Neuronal stem cell (in vitro differentiated cells): Measurements from ENCODE around the gene ATP6V0D1.

Experiments
- DNase-seq: peaks from one replicate; pipeline ENCODE4 v3.0.0-alpha.2; 2013; ENCODE audit warnings: low spot score
- H2AFZ ChIP-seq: one replicate; pipeline ENCODE4 v1.6.1; 2013; ENCODE audit warnings: mild to moderate bottlenecking, low read length, inconsistent platforms
- H2AK5ac ChIP-seq: 2 replicates; pipeline ENCODE4 v1.6.1; 2013; ENCODE audit warnings: low read depth, mild to moderate bottlenecking, inconsistent platforms, low read length, moderate library complexity, mixed read lengths
- H2BK120ac ChIP-seq: 2 replicates; pipeline ENCODE4 v1.6.1; 2013; ENCODE audit warnings: low read depth, mild to moderate bottlenecking, inconsistent platforms, low read length, moderate library complexity, mixed read lengths
- H2BK12ac ChIP-seq: one replicate; pipeline ENCODE4 v1.6.1; 2013; ENCODE audit warnings: low read length, inconsistent platforms
- H2BK15ac ChIP-seq: 2 replicates; pipeline ENCODE4 v1.6.1; 2013; ENCODE audit warnings: mild to moderate bottlenecking, low read length, inconsistent platforms, mixed read lengths
- H2BK5ac ChIP-seq: one replicate; pipeline ENCODE4 v1.6.1; 2013; ENCODE audit warnings: inconsistent platforms, mild to moderate bottlenecking, low read length, moderate library complexity
- H3K14ac ChIP-seq: one replicate; pipeline ENCODE4 v1.6.1; 2013; ENCODE audit warnings: low read length, inconsistent platforms
- H3K18ac ChIP-seq: 2 replicates; pipeline ENCODE4 v1.6.1; 2013; ENCODE audit warnings: low read length, inconsistent platforms
- H3K23ac ChIP-seq: 2 replicates; pipeline ENCODE4 v1.6.1; 2013; ENCODE audit warnings: low read depth, mild to moderate bottlenecking, mixed read lengths, low read length, inconsistent platforms; ENCODE audit not compliant: poor library complexity
- H3K27ac ChIP-seq: replicated peaks from 3 replicates; pipeline ENCODE4 v1.5.1; 2013; ENCODE audit warnings: low read length, inconsistent platforms
- H3K27me3 ChIP-seq, 3 experiments: 2 replicates each; pipeline ENCODE4 v1.6.1; 2013; ENCODE audit warnings: low read length in 3 of 3, mild to moderate bottlenecking in 2 of 3, inconsistent platforms in 1 of 3, low read depth in 1 of 3, mixed read lengths in 1 of 3, moderate library complexity in 1 of 3; ENCODE audit not compliant: control insufficient read depth in 3 of 3, insufficient read depth in 3 of 3
- H3K36me3 ChIP-seq, 2 donors: replicated peaks in 1 of 2; 2 replicates each; pipeline ENCODE4 v1.6.1; 2013; ENCODE audit warnings: low read length in 2 of 2; ENCODE audit not compliant: control insufficient read depth in 2 of 2, insufficient read depth in 2 of 2
- H3K4ac ChIP-seq: 2 replicates; pipeline ENCODE4 v1.6.1; 2013; ENCODE audit warnings: inconsistent platforms, mild to moderate bottlenecking, low read length, moderate library complexity
- H3K4me1 ChIP-seq, 2 donors: 1 replicate in 1 of 2; 2 replicates in 1 of 2; pipeline ENCODE4 v1.6.1; 2013; ENCODE audit warnings: low read length in 2 of 2, low read depth in 1 of 2; ENCODE audit not compliant: control insufficient read depth in 2 of 2, insufficient read depth in 1 of 2
- H3K4me2 ChIP-seq: one replicate; pipeline ENCODE4 v1.6.1; 2013; ENCODE audit warnings: mild to moderate bottlenecking, low read length, inconsistent platforms; ENCODE audit not compliant: insufficient read depth, poor library complexity, severe bottlenecking
- H3K4me3 ChIP-seq, 2 donors: 2 replicates each; pipeline ENCODE4 v1.5.1; 2013; ENCODE audit warnings: low read length in 2 of 2, mild to moderate bottlenecking in 2 of 2, inconsistent platforms in 1 of 2, moderate library complexity in 1 of 2
- H3K79me1 ChIP-seq: one replicate; pipeline ENCODE4 v1.6.1; 2013; ENCODE audit warnings: low read depth, mild to moderate bottlenecking, inconsistent platforms, low read length, moderate library complexity
- H3K9ac ChIP-seq: one replicate; pipeline ENCODE4 v1.6.1; 2013; ENCODE audit warnings: mild to moderate bottlenecking, low read depth, low read length, inconsistent platforms; ENCODE audit not compliant: poor library complexity
- H3K9me3 ChIP-seq, 2 donors: replicated peaks in 1 of 2; 2 replicates each; pipeline versions ENCODE3 to v1.6.1; 2013; ENCODE audit warnings: low read length in 2 of 2, mild to moderate bottlenecking in 2 of 2, inconsistent platforms in 1 of 2, low read depth in 1 of 2, mixed read lengths in 1 of 2, moderate library complexity in 1 of 2; ENCODE audit not compliant: control insufficient read depth in 2 of 2, insufficient read depth in 1 of 2
- H4K8ac ChIP-seq: one replicate; pipeline ENCODE4 v1.6.1; 2013; ENCODE audit warnings: low read depth, mild to moderate bottlenecking, inconsistent platforms, low read length, moderate library complexity
- H4K91ac ChIP-seq: one replicate; pipeline ENCODE4 v1.6.1; 2013; ENCODE audit warnings: low read length, low read depth, mild to moderate bottlenecking, inconsistent platforms; ENCODE audit not compliant: poor library complexity
- WGBS, 2 donors: extraction: QIAGEN DNeasy Blood & Tissue Kit; methylation state at CpG; one replicate each; pipeline ENCODE4 v1.1.7; 2013; ENCODE audit warnings: missing lambda C conversion rate in 2 of 2, mixed read lengths in 1 of 2; ENCODE audit not compliant: insufficient read length in 2 of 2, insufficient replicate concordance in 1 of 2; ENCODE audit errors: extremely low coverage in 2 of 2; 5-methylcytosine and 5-hydroxymethylcytosine counted together

ATP6V0D1 gene

DNA sequence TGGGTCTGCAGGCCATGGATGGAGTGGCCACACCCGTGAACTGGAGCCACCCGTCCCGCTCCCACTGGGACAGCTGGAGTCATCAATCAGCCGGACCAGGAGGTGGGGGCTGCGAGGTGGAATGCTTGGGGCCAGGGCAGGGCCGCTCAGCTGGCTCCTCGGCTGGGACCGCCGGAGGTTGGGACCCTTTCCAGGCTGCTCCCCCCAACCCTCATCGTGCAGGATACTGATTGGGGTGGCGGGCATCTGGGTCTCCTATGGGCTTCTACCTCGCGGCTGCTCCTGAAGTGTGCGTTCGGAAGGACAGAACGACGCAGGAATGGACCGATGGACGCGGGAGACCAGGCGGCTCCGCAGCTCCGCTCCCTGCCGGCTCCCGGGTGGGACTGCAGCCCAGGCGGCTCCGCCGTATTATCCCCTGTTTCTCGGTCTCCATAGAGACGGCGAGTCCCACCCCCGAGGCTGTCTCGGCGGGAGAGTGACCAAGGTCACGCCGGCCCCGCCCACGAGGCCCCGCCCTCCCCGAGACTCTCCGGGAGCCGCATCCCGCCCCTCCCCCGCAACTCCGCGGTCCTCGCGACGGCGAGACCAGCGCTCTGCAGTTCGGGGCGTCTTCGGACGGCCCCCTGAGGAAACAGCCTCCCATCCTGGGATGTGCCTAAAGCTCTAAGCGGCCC, 87.7 kb downstream of the ATP6V0D1 start, which contains the start of gene TPPP3:
TPPP3 (minus strand) TSS at position 388 of the 677 bp plus-strand sequence. CDS start 2,387 bp downstream, outside the sequence.
- Histone ChIP-seq H3K4me3 (peak within 1 kb of the TSS; percentile 41 to 72), H2BK120ac (peak within 1 kb of the TSS; percentile 96), H4K8ac (peak within 1 kb of the TSS; percentile 29), H4K91ac (peak within 1 kb of the TSS; percentile 86), H3K79me1 (peaks cover 5% of the 10 kb centered on the region), H3K36me3 (no peaks in the 10 kb centered on the region), H3K14ac (peak within 1 kb of the TSS; percentile 99), H3K9ac (peak within 1 kb of the TSS; percentile 66), H2AFZ (peak within 1 kb of the TSS; percentile 91), H3K18ac (peak within 1 kb of the TSS; percentile 98), H2BK5ac (peak within 1 kb of the TSS; percentile 77), H3K27ac (no peak within 1 kb of the TSS), H2BK12ac (peak within 1 kb of the TSS; percentile 99), H2BK15ac (peak within 1 kb of the TSS; percentile 99), H3K9me3 (peaks cover 0 to 2% of the 10 kb centered on the region in 2 donors), H3K4ac (no peak within 1 kb of the TSS), H3K27me3 (peaks cover 11 to 38% (median 21%) of the 10 kb centered on the region in 3 experiments), H3K23ac (peak within 1 kb of the TSS; percentile 76), H3K4me1 (peaks cover 47 to 57% of the 10 kb centered on the region in 2 donors), H2AK5ac (peak within 1 kb of the TSS; percentile 97), H3K4me2 (peak within 1 kb of the TSS; percentile 75)
- no CpG with 5 or more reads among the region's 56 CpGs for WGBS, 2 donors
- DNase-seq, result peak; percentile 85

DNA sequence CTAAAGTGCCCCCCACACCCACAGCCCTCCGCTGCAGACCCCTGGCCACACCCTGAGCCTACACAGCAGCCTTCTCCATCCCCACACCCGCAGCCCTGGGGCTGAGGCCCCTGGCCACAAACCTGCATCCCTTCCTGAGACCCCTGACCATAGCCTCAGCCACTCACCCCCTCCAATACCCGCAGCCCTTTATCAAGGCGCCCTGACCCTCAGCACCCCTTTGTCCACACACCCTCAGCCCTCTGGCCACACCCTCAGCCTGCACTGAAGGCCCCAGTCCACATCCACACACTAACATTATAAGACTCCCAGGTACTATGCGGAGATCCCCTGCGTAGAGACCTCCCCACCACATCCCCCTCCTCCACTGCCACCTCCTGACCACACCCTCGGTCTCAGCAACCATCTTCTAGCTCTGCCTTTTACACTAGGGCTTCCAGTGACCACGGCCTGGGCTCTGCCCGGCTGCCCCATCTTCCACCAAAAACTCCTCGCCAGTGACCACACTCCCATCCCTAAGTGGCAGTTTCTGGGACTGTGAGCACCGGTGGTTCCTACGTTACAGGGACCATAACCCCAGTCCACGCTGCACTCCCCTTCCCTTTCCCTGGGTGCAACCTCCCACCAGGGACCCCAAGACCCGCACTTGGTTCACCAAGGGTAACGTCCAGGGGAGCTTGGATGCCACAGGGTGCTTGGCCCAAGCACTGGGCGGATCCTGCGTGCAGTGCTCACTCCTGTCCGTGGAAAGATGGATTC, 88.5 kb downstream of the ATP6V0D1 start:
- peak overlapping the region; percentile 75 for H3K4me2 ChIP-seq
- peak overlapping the region; percentile 96 for H2BK120ac ChIP-seq
- H4K91ac ChIP-seq, result peak overlapping the region; percentile 86
- peak overlapping the region; percentile 99 for H2BK12ac ChIP-seq
- H2BK5ac ChIP-seq, result peak overlapping the region; percentile 77
- H3K4ac ChIP-seq, result peak overlapping the region; percentile 48
- peak overlapping the region; percentile 41 to 72 for H3K4me3 ChIP-seq
- DNase-seq, result no peak
- peak overlapping the region; percentile 34 for H3K23ac ChIP-seq
- peak overlapping the region; percentile 99 for H2BK15ac ChIP-seq
- H4K8ac ChIP-seq, result peak overlapping the region; percentile 29
- peaks cover 43 to 54% of the 10 kb centered on the region in 2 donors for H3K4me1 ChIP-seq
- H2AK5ac ChIP-seq, result peak overlapping the region; percentile 97
- no peak overlapping the region for H3K27ac ChIP-seq
- H3K14ac ChIP-seq, result peak overlapping the region; percentile 99
- H3K79me1 ChIP-seq, result peaks cover 7% of the 10 kb centered on the region
- peak overlapping the region; percentile 66 for H3K9ac ChIP-seq
- no peaks in the 10 kb centered on the region for H3K36me3 ChIP-seq
- peak overlapping the region; percentile 98 for H3K18ac ChIP-seq
- peaks cover 11 to 36% (median 25%) of the 10 kb centered on the region in 3 experiments for H3K27me3 ChIP-seq
- H3K9me3 ChIP-seq, result peaks cover 0 to 2% of the 10 kb centered on the region in 2 donors
- WGBS, 2 donors, result no CpG with 5 or more reads among the region's 18 CpGs
- H2AFZ ChIP-seq, result peak overlapping the region; percentile 91

DNA sequence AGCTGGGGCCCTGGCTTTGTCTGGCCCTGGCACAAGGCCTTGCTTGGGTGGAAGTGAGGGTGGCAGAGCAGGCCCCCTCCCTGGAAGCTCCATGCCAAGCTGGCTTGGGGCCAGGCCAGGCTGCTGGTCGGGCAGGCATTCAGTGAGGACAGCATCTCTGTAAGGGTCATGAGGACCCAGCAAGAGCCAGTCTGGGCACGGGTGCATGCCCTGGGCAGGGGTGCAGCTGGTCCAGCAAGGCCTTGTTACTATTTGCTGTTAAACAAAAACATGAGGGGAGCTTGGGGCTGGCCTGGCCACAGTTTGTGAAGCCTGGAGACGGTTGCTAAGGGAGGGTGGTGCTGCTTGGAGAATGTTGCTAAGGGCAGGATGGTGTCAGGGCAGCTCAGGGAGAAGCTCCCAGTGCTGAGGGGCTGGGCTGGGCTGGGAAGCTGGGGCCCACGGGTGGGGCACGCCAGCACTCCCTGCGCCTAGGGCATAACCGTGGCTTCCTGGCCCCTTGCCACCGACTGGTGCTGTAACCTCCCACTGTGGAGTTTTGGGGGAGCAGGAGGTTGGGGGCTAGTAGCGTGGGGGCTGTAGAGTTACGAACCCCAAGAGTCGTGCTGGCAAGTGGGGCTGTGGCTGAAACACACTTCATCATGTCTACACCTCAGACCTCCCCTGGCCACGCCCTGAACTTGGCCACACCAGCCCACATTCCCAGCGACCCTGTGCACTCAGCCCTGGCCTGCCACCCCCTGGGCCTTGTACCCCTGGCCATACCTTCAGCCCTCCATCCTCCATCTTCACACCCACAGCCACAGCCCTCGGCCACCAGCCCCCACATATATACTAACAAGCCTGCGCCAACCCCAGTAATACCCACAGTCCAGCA, 89.3 kb downstream of the ATP6V0D1 start:
- Histone ChIP-seq H4K91ac (no peak overlapping the region), H3K18ac (peak overlapping the region; percentile 98), H3K4ac (peak overlapping the region; percentile 48), H3K23ac (peak overlapping the region; percentile 34), H2AFZ (no peak overlapping the region), H2BK15ac (peak overlapping the region; percentile 99), H3K9me3 (peaks cover 0 to 2% of the 10 kb centered on the region in 2 donors), H3K14ac (no peak overlapping the region), H4K8ac (no peak overlapping the region), H3K4me3 (no peak overlapping the region), H3K4me2 (no peak overlapping the region), H2AK5ac (peak overlapping the region; percentile 97), H3K36me3 (no peaks in the 10 kb centered on the region), H2BK12ac (peak overlapping the region; percentile 87), H2BK5ac (peak overlapping the region; percentile 77), H3K79me1 (peaks cover 7% of the 10 kb centered on the region), H3K27ac (no peak overlapping the region), H3K27me3 (peaks cover 11 to 36% (median 30%) of the 10 kb centered on the region in 3 experiments), H3K9ac (peak overlapping the region; percentile 51), H2BK120ac (peak overlapping the region; percentile 69), H3K4me1 (peaks cover 35 to 51% of the 10 kb centered on the region in 2 donors)
- WGBS, 2 donors, result no CpG with 5 or more reads among the region's 15 CpGs
- DNase-seq, result no peak
